K562 (cell line): ENCODE data around the gene USP14.

ENCODE experiments used
- EZH2 ChIP-seq: IDR thresholded peaks from 2 replicates; pipeline ENCODE4 v1.6.1; 2012; ENCODE audit warnings: low read depth, mild to moderate bottlenecking, inconsistent platforms, low read length, borderline replicate concordance
- KLF10 ChIP-seq: fragments of 250-450 bp; sonication (Bioruptor Pico); IDR thresholded peaks from 2 replicates; pipeline ENCODE4 v1.6.1; 2021; ENCODE audit warnings: matching md5 sums
- NFRKB ChIP-seq: fragments of 450-650 bp; IDR thresholded peaks from 2 replicates; pipeline ENCODE4 v1.6.1; 2016; ENCODE audit warnings: low read depth
- TAF15 ChIP-seq: fragments of 200-400 bp; formaldehyde crosslinking; IDR thresholded peaks from 2 replicates; pipeline ENCODE4 v1.6.1; 2017; ENCODE audit warnings: mild to moderate bottlenecking, low read depth, low read length, moderate library complexity
- TCF7 ChIP-seq: sonication (generic); IDR thresholded peaks from 2 replicates; pipeline ENCODE4 v1.6.1; 2016; ENCODE audit warnings: antibody characterized with exemption, borderline replicate concordance
- TCF7L2 ChIP-seq: fragments of 150-350 bp; IDR thresholded peaks from 2 replicates; pipeline ENCODE4 v1.6.1; 2016; ENCODE audit warnings: low read depth, mild to moderate bottlenecking, low read length, moderate library complexity
- TF ChIP-seq, protein P1 (sequence below): sonication (generic); formaldehyde crosslinking; IDR thresholded peaks from 2 replicates; pipeline ENCODE4 v1.8.0; 2022; ENCODE audit warnings: mild to moderate bottlenecking, missing genetic modification reagents
- TF ChIP-seq, protein P2 (sequence below): sonication (generic); formaldehyde crosslinking; IDR thresholded peaks from 2 replicates; pipeline ENCODE4 v1.8.1; 2023; ENCODE audit warnings: mild to moderate bottlenecking, missing genetic modification reagents
- TF ChIP-seq, protein P3 (sequence below): sonication (generic); formaldehyde crosslinking; IDR thresholded peaks from 2 replicates; pipeline ENCODE4 v1.4.0; 2020; ENCODE audit warnings: mild to moderate bottlenecking, missing genetic modification reagents
- TF ChIP-seq, protein P4 (sequence below), 3 experiments: IDR thresholded peaks in 2 of 3; conservative IDR thresholded peaks in 1 of 3; 2 replicates each; pipeline ENCODE4 v1.5.1; 2011 to 2012; ENCODE audit warnings: low read length in 3 of 3, mild to moderate bottlenecking in 3 of 3, control low read depth in 2 of 3, improper control_type of control experiment in 1 of 3, inconsistent platforms in 1 of 3, low read depth in 1 of 3, mixed read lengths in 1 of 3, moderate library complexity in 1 of 3; ENCODE audit not compliant: insufficient read depth in 2 of 3
- TF ChIP-seq, protein P5 (sequence below): fragments of 250-450 bp; sonication (Bioruptor Pico); IDR thresholded peaks from 2 replicates; pipeline ENCODE4 v1.4.0; 2020; ENCODE audit warnings: mild to moderate bottlenecking, moderate library complexity

DNA sequence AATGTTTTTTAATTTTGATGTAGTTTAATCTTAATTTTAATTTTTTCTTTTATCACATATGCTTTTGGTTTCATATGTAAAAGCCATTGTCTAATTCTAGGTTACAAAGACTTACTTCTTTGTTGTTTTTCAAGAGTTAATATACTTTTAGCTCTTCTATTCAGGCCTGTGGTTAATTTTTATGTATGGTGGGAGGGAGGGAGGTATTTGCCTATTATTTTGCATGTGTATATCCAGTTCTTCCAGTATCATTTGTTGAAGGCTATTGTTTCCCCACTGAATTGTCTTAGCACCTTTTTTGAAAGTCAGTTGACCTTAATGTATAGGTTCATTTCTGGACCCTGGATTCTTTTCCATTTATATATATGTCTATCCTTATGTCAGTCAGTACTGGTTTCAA lies 23.4 kb downstream of the USP14 start:
- TF ChIP-seq, protein P1, sequence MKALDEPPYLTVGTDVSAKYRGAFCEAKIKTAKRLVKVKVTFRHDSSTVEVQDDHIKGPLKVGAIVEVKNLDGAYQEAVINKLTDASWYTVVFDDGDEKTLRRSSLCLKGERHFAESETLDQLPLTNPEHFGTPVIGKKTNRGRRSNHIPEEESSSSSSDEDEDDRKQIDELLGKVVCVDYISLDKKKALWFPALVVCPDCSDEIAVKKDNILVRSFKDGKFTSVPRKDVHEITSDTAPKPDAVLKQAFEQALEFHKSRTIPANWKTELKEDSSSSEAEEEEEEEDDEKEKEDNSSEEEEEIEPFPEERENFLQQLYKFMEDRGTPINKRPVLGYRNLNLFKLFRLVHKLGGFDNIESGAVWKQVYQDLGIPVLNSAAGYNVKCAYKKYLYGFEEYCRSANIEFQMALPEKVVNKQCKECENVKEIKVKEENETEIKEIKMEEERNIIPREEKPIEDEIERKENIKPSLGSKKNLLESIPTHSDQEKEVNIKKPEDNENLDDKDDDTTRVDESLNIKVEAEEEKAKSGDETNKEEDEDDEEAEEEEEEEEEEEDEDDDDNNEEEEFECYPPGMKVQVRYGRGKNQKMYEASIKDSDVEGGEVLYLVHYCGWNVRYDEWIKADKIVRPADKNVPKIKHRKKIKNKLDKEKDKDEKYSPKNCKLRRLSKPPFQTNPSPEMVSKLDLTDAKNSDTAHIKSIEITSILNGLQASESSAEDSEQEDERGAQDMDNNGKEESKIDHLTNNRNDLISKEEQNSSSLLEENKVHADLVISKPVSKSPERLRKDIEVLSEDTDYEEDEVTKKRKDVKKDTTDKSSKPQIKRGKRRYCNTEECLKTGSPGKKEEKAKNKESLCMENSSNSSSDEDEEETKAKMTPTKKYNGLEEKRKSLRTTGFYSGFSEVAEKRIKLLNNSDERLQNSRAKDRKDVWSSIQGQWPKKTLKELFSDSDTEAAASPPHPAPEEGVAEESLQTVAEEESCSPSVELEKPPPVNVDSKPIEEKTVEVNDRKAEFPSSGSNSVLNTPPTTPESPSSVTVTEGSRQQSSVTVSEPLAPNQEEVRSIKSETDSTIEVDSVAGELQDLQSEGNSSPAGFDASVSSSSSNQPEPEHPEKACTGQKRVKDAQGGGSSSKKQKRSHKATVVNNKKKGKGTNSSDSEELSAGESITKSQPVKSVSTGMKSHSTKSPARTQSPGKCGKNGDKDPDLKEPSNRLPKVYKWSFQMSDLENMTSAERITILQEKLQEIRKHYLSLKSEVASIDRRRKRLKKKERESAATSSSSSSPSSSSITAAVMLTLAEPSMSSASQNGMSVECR (CRISPR knock-in tag): no peak
- TF ChIP-seq KLF10 (CRISPR knock-in tag) (no peak), EZH2 (no peak), TCF7L2 (no peak), NFRKB (no peak), TAF15 (no peak), TCF7 (no peak)
- TF ChIP-seq, protein P2, sequence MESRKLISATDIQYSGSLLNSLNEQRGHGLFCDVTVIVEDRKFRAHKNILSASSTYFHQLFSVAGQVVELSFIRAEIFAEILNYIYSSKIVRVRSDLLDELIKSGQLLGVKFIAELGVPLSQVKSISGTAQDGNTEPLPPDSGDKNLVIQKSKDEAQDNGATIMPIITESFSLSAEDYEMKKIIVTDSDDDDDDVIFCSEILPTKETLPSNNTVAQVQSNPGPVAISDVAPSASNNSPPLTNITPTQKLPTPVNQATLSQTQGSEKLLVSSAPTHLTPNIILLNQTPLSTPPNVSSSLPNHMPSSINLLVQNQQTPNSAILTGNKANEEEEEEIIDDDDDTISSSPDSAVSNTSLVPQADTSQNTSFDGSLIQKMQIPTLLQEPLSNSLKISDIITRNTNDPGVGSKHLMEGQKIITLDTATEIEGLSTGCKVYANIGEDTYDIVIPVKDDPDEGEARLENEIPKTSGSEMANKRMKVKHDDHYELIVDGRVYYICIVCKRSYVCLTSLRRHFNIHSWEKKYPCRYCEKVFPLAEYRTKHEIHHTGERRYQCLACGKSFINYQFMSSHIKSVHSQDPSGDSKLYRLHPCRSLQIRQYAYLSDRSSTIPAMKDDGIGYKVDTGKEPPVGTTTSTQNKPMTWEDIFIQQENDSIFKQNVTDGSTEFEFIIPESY (CRISPR knock-in tag): no peak
- TF ChIP-seq, protein P3, sequence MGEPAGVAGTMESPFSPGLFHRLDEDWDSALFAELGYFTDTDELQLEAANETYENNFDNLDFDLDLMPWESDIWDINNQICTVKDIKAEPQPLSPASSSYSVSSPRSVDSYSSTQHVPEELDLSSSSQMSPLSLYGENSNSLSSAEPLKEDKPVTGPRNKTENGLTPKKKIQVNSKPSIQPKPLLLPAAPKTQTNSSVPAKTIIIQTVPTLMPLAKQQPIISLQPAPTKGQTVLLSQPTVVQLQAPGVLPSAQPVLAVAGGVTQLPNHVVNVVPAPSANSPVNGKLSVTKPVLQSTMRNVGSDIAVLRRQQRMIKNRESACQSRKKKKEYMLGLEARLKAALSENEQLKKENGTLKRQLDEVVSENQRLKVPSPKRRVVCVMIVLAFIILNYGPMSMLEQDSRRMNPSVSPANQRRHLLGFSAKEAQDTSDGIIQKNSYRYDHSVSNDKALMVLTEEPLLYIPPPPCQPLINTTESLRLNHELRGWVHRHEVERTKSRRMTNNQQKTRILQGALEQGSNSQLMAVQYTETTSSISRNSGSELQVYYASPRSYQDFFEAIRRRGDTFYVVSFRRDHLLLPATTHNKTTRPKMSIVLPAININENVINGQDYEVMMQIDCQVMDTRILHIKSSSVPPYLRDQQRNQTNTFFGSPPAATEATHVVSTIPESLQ: no peak
- TF ChIP-seq, protein P4, sequence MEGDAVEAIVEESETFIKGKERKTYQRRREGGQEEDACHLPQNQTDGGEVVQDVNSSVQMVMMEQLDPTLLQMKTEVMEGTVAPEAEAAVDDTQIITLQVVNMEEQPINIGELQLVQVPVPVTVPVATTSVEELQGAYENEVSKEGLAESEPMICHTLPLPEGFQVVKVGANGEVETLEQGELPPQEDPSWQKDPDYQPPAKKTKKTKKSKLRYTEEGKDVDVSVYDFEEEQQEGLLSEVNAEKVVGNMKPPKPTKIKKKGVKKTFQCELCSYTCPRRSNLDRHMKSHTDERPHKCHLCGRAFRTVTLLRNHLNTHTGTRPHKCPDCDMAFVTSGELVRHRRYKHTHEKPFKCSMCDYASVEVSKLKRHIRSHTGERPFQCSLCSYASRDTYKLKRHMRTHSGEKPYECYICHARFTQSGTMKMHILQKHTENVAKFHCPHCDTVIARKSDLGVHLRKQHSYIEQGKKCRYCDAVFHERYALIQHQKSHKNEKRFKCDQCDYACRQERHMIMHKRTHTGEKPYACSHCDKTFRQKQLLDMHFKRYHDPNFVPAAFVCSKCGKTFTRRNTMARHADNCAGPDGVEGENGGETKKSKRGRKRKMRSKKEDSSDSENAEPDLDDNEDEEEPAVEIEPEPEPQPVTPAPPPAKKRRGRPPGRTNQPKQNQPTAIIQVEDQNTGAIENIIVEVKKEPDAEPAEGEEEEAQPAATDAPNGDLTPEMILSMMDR (IDR thresholded peaks at IDR 0.05 in 2 of 3, conservative IDR thresholded peaks at IDR 0.05 in 1 of 3; ENCODE audit: insufficient read depth in 2 of 3, low read depth in 1 of 3, low read length in 3 of 3): no peak
- TF ChIP-seq, protein P5, sequence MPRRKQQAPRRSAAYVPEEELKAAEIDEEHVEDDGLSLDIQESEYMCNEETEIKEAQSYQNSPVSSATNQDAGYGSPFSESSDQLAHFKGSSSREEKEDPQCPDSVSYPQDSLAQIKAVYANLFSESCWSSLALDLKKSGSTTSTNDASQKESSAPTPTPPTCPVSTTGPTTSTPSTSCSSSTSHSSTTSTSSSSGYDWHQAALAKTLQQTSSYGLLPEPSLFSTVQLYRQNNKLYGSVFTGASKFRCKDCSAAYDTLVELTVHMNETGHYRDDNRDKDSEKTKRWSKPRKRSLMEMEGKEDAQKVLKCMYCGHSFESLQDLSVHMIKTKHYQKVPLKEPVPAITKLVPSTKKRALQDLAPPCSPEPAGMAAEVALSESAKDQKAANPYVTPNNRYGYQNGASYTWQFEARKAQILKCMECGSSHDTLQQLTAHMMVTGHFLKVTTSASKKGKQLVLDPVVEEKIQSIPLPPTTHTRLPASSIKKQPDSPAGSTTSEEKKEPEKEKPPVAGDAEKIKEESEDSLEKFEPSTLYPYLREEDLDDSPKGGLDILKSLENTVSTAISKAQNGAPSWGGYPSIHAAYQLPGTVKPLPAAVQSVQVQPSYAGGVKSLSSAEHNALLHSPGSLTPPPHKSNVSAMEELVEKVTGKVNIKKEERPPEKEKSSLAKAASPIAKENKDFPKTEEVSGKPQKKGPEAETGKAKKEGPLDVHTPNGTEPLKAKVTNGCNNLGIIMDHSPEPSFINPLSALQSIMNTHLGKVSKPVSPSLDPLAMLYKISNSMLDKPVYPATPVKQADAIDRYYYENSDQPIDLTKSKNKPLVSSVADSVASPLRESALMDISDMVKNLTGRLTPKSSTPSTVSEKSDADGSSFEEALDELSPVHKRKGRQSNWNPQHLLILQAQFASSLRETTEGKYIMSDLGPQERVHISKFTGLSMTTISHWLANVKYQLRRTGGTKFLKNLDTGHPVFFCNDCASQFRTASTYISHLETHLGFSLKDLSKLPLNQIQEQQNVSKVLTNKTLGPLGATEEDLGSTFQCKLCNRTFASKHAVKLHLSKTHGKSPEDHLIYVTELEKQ (CRISPR knock-in tag): no peak
